HAP-1 (cell line): ENCODE results near the gene MICA.
"Not testable (repeated sequence)": the region's sequence is repeated elsewhere in the genome, so short reads cannot be mapped to it uniquely, and the experiment has no call there.

ENCODE experiments used
- DNase-seq, 2 experiments: peaks; one replicate each; pipeline ENCODE4 v3.0.0-alpha.2; 2016 to 2020; ENCODE audit warnings: low spot score in 2 of 2
- H3K27me3 ChIP-seq: fragments of 250-450 bp; sonication (Bioruptor Pico); 2 replicates; pipeline ENCODE4 v1.5.1; 2020; ENCODE audit warnings: low read depth, mild to moderate bottlenecking, moderate library complexity
- H3K36me3 ChIP-seq: fragments of 250-450 bp; sonication (Bioruptor Pico); replicated peaks from 2 replicates; pipeline ENCODE4 v1.5.1; 2020; ENCODE audit warnings: mild to moderate bottlenecking
- H3K4me1 ChIP-seq: fragments of 250-450 bp; sonication (Bioruptor Pico); 2 replicates; pipeline ENCODE4 v1.5.1; 2020; ENCODE audit warnings: mild to moderate bottlenecking
- H3K4me3 ChIP-seq: fragments of 250-450 bp; sonication (Bioruptor Pico); 2 replicates; pipeline ENCODE4 v1.5.1; 2020; ENCODE audit warnings: mild to moderate bottlenecking, moderate library complexity
- H3K9me3 ChIP-seq: fragments of 250-450 bp; sonication (Bioruptor Pico); 2 replicates; pipeline ENCODE4 v1.5.1; 2020; ENCODE audit warnings: mild to moderate bottlenecking, moderate library complexity
- in situ Hi-C: fragments of 300-500 bp; cut with MboI; formaldehyde crosslinking; loops from 3 replicates; pipeline ENCODE4 v1.14.3; 2020; ENCODE audit warnings: low sequenced_read_pairs, inconsistent platforms, mixed read lengths

MICA gene

GRCh38 chr6:31426395-31427354 lies 23.3 kb downstream of the MICA start:
- H3K4me3 ChIP-seq, result no peak overlapping the region
- H3K27me3 ChIP-seq, result no peaks in the 10 kb centered on the region
- H3K4me1 ChIP-seq, result no peaks in the 10 kb centered on the region
- no peaks in the 10 kb centered on the region for H3K36me3 ChIP-seq
- no peak for DNase-seq
- no peaks in the 10 kb centered on the region; the same call in 1 of the 2 replicates for H3K9me3 ChIP-seq
- in situ Hi-C loops, result no loop called here

GRCh38 chr6:31430449-31430848 lies 27.1 kb downstream of the MICA start:
- H3K9me3 ChIP-seq, result no peaks in the 10 kb centered on the region; the same call in 1 of the 2 replicates
- DNase-seq, result no peak
- H3K4me1 ChIP-seq, result no peaks in the 10 kb centered on the region
- H3K4me3 ChIP-seq, result no peak overlapping the region
- no peaks in the 10 kb centered on the region for H3K36me3 ChIP-seq
- H3K27me3 ChIP-seq, result peaks cover 2% of the 10 kb centered on the region; the same call in 1 of the 2 replicates
- in situ Hi-C loops, result no loop called here

GRCh38 chr6:31435051-31435450 lies 31.7 kb downstream of the MICA start:
- H3K9me3 ChIP-seq, H3K27me3 ChIP-seq, H3K4me3 ChIP-seq, DNase-seq, H3K4me1 ChIP-seq, H3K36me3 ChIP-seq, in situ Hi-C loops: not testable (repeated sequence)

GRCh38 chr6:31438222-31438621 lies 34.8 kb downstream of the MICA start:
- DNase-seq, result no peak
- Histone ChIP-seq H3K9me3 (peaks cover 7% of the 10 kb centered on the region), H3K36me3 (no peaks in the 10 kb centered on the region), H3K4me1 (no peaks in the 10 kb centered on the region), H3K4me3 (no peak overlapping the region), H3K27me3 (no peaks in the 10 kb centered on the region)
- in situ Hi-C loops, result no loop called here

GRCh38 chr6:31438677-31439076 lies 35.3 kb downstream of the MICA start:
- Histone ChIP-seq H3K4me1 (no peaks in the 10 kb centered on the region), H3K4me3 (no peak overlapping the region), H3K9me3 (peaks cover 7% of the 10 kb centered on the region), H3K36me3 (no peaks in the 10 kb centered on the region), H3K27me3 (no peaks in the 10 kb centered on the region)
- in situ Hi-C loops, result no loop called here
- DNase-seq, result no peak

GRCh38 chr6:31441365-31442267 lies 38.2 kb downstream of the MICA start:
- Histone ChIP-seq H3K27me3 (no peaks in the 10 kb centered on the region), H3K4me1 (no peaks in the 10 kb centered on the region), H3K9me3 (peaks cover 7% of the 10 kb centered on the region), H3K36me3 (no peaks in the 10 kb centered on the region), H3K4me3 (no peak overlapping the region)
- peak; percentile 45 to 87 for DNase-seq
- in situ Hi-C loops, result loop anchor here (5.0 kb wide), 1 partner anchor 39 kb away; the partner anchor contains the start of gene MICA

GRCh38 chr6:31446481-31446880 lies 43.1 kb downstream of the MICA start:
- Histone ChIP-seq H3K36me3 (no peaks in the 10 kb centered on the region), H3K27me3 (no peaks in the 10 kb centered on the region), H3K9me3 (no peaks in the 10 kb centered on the region), H3K4me3 (no peak overlapping the region), H3K4me1 (no peaks in the 10 kb centered on the region)
- DNase-seq, result no peak
- in situ Hi-C loops, result no loop called here

GRCh38 chr6:31446999-31447789 lies 43.8 kb downstream of the MICA start:
- H3K4me3 ChIP-seq, result not testable (repeated sequence)

GRCh38 chr6:31450751-31451150 lies 47.4 kb downstream of the MICA start:
- Histone ChIP-seq H3K36me3 (no peaks in the 10 kb centered on the region), H3K4me1 (no peaks in the 10 kb centered on the region), H3K4me3 (no peak overlapping the region), H3K27me3 (no peaks in the 10 kb centered on the region), H3K9me3 (no peaks in the 10 kb centered on the region)
- in situ Hi-C loops, result no loop called here
- DNase-seq, result no peak

More at GRCh38 chr6:31446999-31447789, 43.8 kb downstream of the MICA start:
- DNase-seq, H3K27me3 ChIP-seq, H3K9me3 ChIP-seq, H3K4me1 ChIP-seq, in situ Hi-C loops, H3K36me3 ChIP-seq: not testable (repeated sequence)

- H3K4me3 ChIP-seq, result no peak overlapping the region
- H3K4me1 ChIP-seq, result no peaks in the 10 kb centered on the region
- in situ Hi-C loops, result no loop called here
- H3K36me3 ChIP-seq, result no peaks in the 10 kb centered on the region
- H3K27me3 ChIP-seq, result no peaks in the 10 kb centered on the region; the same call in 1 of the 2 replicates
- H3K9me3 ChIP-seq, result no peaks in the 10 kb centered on the region
- no peak for DNase-seq
Observed at GRCh38 chr6:31452859-31453258, 49.5 kb downstream of the MICA start.

GRCh38 chr6:31453259-31453658 lies 49.9 kb downstream of the MICA start:
- H3K4me1 ChIP-seq, result no peaks in the 10 kb centered on the region
- no peaks in the 10 kb centered on the region for H3K36me3 ChIP-seq
- no peak overlapping the region for H3K4me3 ChIP-seq
- H3K27me3 ChIP-seq, result no peaks in the 10 kb centered on the region; the same call in 1 of the 2 replicates
- in situ Hi-C loops, result no loop called here
- H3K9me3 ChIP-seq, result no peaks in the 10 kb centered on the region
- no peak for DNase-seq

- H3K36me3 ChIP-seq, H3K4me3 ChIP-seq, H3K4me1 ChIP-seq, in situ Hi-C loops, DNase-seq, H3K27me3 ChIP-seq, H3K9me3 ChIP-seq: not testable (repeated sequence)
Observed at GRCh38 chr6:31459864-31460263, 56.5 kb downstream of the MICA start.

- in situ Hi-C loops, result no loop called here
- Histone ChIP-seq H3K36me3 (no peaks in the 10 kb centered on the region), H3K27me3 (no peaks in the 10 kb centered on the region; the same call in 1 of the 2 replicates), H3K4me1 (peaks cover 5% of the 10 kb centered on the region; the same call in 1 of the 2 replicates), H3K4me3 (no peak overlapping the region), H3K9me3 (no peaks in the 10 kb centered on the region)
- DNase-seq, result no peak
Observed at GRCh38 chr6:31460361-31461025, 57.1 kb downstream of the MICA start.
